HG03064 (cell line): ENCODE measurements around the gene NFKB2.

Experiments used
- ATAC-seq: cut with Tn5 transposase; IDR thresholded peaks from one replicate; pipeline ENCODE4 v1.9.1; 2021; ENCODE audit warnings: low read depth; ENCODE audit not compliant: unreplicated experiment

Gene NFKB2

GRCh38 chr10:102395400-102396316, at the start of gene NFKB2:
Gene NFKB2, plus strand, starts transcription at chr10:102395705. Its CDS starts 255 bp downstream, at chr10:102395960.
- ATAC-seq, result no peak

GRCh38 chr10:102347236-102347828, 48.2 kb upstream of the NFKB2 start:
- ATAC-seq, result no peak

- ATAC-seq, result no peak
These were observed 43.3 kb upstream of the NFKB2 start for GRCh38 chr10:102352066-102352715.

- ATAC-seq, result no peak
These were observed 41.1 kb upstream of the NFKB2 start for GRCh38 chr10:102354451-102354850.

- no peak for ATAC-seq
These were observed 36.7 kb upstream of the NFKB2 start for GRCh38 chr10:102358712-102359382.

GRCh38 chr10:102367441-102367840, 28.1 kb upstream of the NFKB2 start:
- no peak for ATAC-seq

GRCh38 chr10:102368077-102368476, 27.4 kb upstream of the NFKB2 start:
- ATAC-seq, result no peak

GRCh38 chr10:102371295-102371694, 24.2 kb upstream of the NFKB2 start:
- no peak for ATAC-seq

- ATAC-seq, result no peak
These were observed 20.3 kb upstream of the NFKB2 start for GRCh38 chr10:102375250-102375649.

GRCh38 chr10:102375867-102376266, 19.6 kb upstream of the NFKB2 start:
- no peak for ATAC-seq

- ATAC-seq, result no peak
These were observed 18.6 kb upstream of the NFKB2 start for GRCh38 chr10:102376901-102377300.

- ATAC-seq, result no peak
These were observed 16.1 kb upstream of the NFKB2 start for GRCh38 chr10:102379383-102379782.

GRCh38 chr10:102381983-102382382, 13.5 kb upstream of the NFKB2 start:
- no peak for ATAC-seq

GRCh38 chr10:102382871-102383270, 12.6 kb upstream of the NFKB2 start:
- ATAC-seq, result no peak

GRCh38 chr10:102384053-102384452, 11.5 kb upstream of the NFKB2 start:
- no peak for ATAC-seq

GRCh38 chr10:102384606-102385429, 10.7 kb upstream of the NFKB2 start:
- no peak for ATAC-seq

- ATAC-seq, result no peak
These were observed 5.6 kb upstream of the NFKB2 start for GRCh38 chr10:102389894-102390293.

- no peak for ATAC-seq
These were observed 3.2 kb upstream of the NFKB2 start for GRCh38 chr10:102392306-102392705.

GRCh38 chr10:102393411-102394078, 2.0 kb upstream of the NFKB2 start:
- ATAC-seq, result no peak
